Esophagus squamous epithelium (tissue), 5 donors: ENCODE measurements around the gene PCDHGA1. TPM values are rescaled to one million over a fixed set of nuclear protein-coding genes. Genes with fewer than 3 reads are reported as not detected.
A peak's percentile ranks its signal among the peaks of the same experiment; 100 is the strongest.

Experiments used
- DNase-seq: peaks from one replicate; lab custom pipeline; 2025; lab: John Stamatoyannopoulos, UW
- H3K27ac ChIP-seq, 4 donors: fragments of 200-600 bp; sonication (generic); one replicate each; pipeline ENCODE4 v1.5.1; 2016 to 2019; ENCODE audit warnings: mild to moderate bottlenecking in 1 of 4
- H3K27me3 ChIP-seq, 4 donors: fragments of 200-600 bp; sonication (generic); 1 replicate in 3 of 4; 2 replicates in 1 of 4; pipeline versions ENCODE4 v1.5.1 to v1.6.0; 2017 to 2021; ENCODE audit warnings: antibody characterized with exemption in 1 of 4
- H3K36me3 ChIP-seq, 3 donors: fragments of 200-600 bp; sonication (generic); one replicate each; pipeline ENCODE4 v1.5.1; 2016 to 2019
- H3K4me1 ChIP-seq, 3 donors: fragments of 200-600 bp; sonication (generic); one replicate each; pipeline ENCODE4 v1.5.1; 2017 to 2019
- H3K4me3 ChIP-seq, 4 donors: fragments of 200-600 bp; sonication (generic); 1 replicate in 3 of 4; 2 replicates in 1 of 4; pipeline ENCODE4 v1.5.1; 2016 to 2019; ENCODE audit warnings: mild to moderate bottlenecking in 2 of 4, moderate library complexity in 1 of 4
- H3K9me3 ChIP-seq, 3 donors: fragments of 200-600 bp; sonication (generic); one replicate each; pipeline ENCODE4 v1.5.1; 2016 to 2019
- POLR2A ChIP-seq, 4 donors: fragments of 450-650 bp; IDR thresholded peaks; one replicate each; pipeline ENCODE4 v1.6.1; 2017; ENCODE audit warnings: antibody characterized with exemption in 4 of 4, mild to moderate bottlenecking in 4 of 4, moderate library complexity in 3 of 4
- WGBS, 2 donors: methylation state at CpG; one replicate each; pipeline ENCODE4 v1.1.5; 2018; 5-methylcytosine and 5-hydroxymethylcytosine counted together
- intact Hi-C: fragments of 100-400 bp; cut with DNase I; formaldehyde crosslinking; loops from one replicate; pipeline ENCODE4 v1.15.0; 2022
- total RNA-seq, 4 donors: library from RNA; depleted of rRNA; stranded (reverse); fragments of >200 nt; gene quantifications; one replicate each; pipeline ENCODE4 v1.1.0, GENCODE V29; 2016
- TF ChIP-seq, protein P1 (sequence below), 6 experiments: fragments of 450-650 bp in 4 of 6; fragments of 200-600 bp in 2 of 6; sonication (generic) in 2 of 6; IDR thresholded peaks; one replicate each; pipeline ENCODE4 v1.5.1; 2016 to 2019; ENCODE audit warnings: antibody characterized with exemption in 6 of 6, mild to moderate bottlenecking in 4 of 6, moderate library complexity in 4 of 6
- donor health status: DM: yes; HTN: yes; CAD: no.

PCDHGA1 gene
- total RNA-seq, 4 donors from 2014 or later, result 0.19 to 0.66 (median 0.34) TPM

GRCh38 chr5:141518618-141519015, 188.3 kb downstream of the PCDHGA1 start:
- H3K4me3 ChIP-seq, result no peak overlapping the region
- H3K36me3 ChIP-seq, result peaks cover 0 to 58% (median 8%) of the 10 kb centered on the region in 3 donors
- DNase-seq, result no peak
- no peaks in the 10 kb centered on the region for H3K27me3 ChIP-seq
- intact Hi-C loops, result no loop called here
- no peak for TF ChIP-seq POLR2A (IDR thresholded peaks at IDR 0.05)
- TF ChIP-seq, protein P1, sequence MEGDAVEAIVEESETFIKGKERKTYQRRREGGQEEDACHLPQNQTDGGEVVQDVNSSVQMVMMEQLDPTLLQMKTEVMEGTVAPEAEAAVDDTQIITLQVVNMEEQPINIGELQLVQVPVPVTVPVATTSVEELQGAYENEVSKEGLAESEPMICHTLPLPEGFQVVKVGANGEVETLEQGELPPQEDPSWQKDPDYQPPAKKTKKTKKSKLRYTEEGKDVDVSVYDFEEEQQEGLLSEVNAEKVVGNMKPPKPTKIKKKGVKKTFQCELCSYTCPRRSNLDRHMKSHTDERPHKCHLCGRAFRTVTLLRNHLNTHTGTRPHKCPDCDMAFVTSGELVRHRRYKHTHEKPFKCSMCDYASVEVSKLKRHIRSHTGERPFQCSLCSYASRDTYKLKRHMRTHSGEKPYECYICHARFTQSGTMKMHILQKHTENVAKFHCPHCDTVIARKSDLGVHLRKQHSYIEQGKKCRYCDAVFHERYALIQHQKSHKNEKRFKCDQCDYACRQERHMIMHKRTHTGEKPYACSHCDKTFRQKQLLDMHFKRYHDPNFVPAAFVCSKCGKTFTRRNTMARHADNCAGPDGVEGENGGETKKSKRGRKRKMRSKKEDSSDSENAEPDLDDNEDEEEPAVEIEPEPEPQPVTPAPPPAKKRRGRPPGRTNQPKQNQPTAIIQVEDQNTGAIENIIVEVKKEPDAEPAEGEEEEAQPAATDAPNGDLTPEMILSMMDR (IDR thresholded peaks at IDR 0.05), result no peak
- H3K9me3 ChIP-seq, result no peaks in the 10 kb centered on the region
- peaks cover 32 to 99% (median 85%) of the 10 kb centered on the region in 3 donors for H3K4me1 ChIP-seq
- H3K27ac ChIP-seq, result peak overlapping the region; percentile 30 to 95 (median 88)
- WGBS, 2 donors, result 63 to 100% methylated on average over 1 of the region's 1 CpG

DNA sequence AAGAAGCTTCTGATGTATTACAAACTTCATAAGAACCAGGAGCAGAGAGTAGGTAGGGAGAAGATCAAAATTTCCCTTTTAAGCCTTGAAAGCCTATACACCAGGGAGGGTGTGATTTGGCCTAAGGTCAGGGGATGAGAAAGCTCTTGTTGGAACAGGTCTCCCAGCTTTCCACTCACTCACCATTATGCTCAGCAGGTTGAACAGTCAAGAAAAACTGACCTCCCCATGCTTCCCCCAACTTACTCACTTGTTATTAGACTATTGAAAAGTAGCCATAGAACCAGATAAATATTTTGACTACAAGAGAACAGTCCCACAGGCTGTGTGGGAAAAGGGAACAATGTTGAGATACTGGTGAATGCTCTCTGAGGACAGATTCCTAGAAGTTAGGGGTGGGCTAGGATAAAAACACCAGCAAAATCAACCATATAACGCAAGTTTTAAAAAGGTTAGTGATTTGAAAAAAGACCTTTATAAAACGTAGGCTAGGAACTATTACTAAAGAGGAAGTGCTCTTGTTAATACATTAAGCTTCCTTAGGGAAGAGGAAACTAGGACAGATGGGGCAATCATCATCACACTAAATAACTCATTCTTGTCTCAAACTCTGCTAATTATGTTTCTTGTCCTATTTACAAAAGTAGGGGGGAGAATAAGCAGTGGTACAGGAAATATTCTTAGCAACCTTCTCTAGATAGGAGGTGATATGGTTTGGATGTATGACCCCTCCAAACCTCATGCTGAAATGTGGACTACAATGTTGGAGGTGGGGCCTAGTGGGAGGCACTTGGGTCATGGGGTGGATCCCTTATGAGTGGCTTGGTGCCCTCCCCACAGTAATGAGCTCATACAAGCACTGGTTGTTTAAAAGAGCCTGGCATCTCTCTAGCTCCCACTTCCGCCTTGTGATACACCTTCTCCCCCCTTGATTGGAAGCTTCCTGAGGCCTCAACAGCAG, 189.6 kb downstream of the PCDHGA1 start:
- DNase-seq, result no peak
- Histone ChIP-seq H3K4me1 (peaks cover 20 to 99% (median 80%) of the 10 kb centered on the region in 3 donors), H3K9me3 (no peaks in the 10 kb centered on the region), H3K27me3 (no peaks in the 10 kb centered on the region), H3K27ac (peak overlapping the region; percentile 83 to 95 (median 90)), H3K36me3 (peaks cover 0 to 65% (median 11%) of the 10 kb centered on the region in 3 donors), H3K4me3 (no peak overlapping the region)
- 64 to 69% methylated on average over 3 of the region's 3 CpGs for WGBS, 2 donors
- intact Hi-C loops, result loop anchor here (5.0 to 10.0 kb wide), 2 partner anchors 37 to 105 kb away; partner anchors contain the start of genes PCDHGA10 and PCDHGB7
- TF ChIP-seq POLR2A (IDR thresholded peaks at IDR 0.05), result no peak
- TF ChIP-seq, protein P1 (IDR thresholded peaks at IDR 0.05), result no peak

DNA sequence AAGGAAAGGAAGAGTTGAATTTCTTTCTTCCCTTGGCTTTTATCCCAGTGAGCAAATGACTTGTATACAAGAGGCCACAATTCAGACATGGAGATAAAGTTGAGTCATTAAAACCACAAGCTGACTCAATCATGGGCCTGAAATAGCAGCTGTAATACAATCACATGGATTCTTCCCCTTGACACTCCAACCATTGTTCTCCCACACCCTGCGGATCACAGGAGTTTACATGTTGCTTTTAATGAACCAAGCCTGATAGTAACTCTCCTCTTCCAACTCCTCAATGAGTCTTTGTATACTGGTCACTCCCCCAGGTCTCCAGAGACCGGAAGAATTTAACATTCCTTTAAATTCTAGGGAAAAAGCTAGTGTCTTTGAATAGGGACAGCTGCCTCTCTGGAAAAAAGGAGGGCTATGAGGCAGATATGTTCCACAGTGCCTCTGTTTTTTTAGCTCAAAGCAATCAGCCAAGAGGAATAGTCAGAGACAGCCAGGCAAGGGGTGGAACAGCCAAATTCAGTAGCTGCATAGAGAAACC, 191.0 kb downstream of the PCDHGA1 start:
- WGBS, 2 donors, result 7 to 15% methylated on average over 2 of the region's 2 CpGs
- H3K4me3 ChIP-seq, result no peak overlapping the region
- DNase-seq, result no peak
- H3K4me1 ChIP-seq, result peaks cover 20 to 97% (median 66%) of the 10 kb centered on the region in 3 donors
- no peaks in the 10 kb centered on the region for H3K27me3 ChIP-seq
- H3K36me3 ChIP-seq, result peaks cover 2 to 67% (median 11%) of the 10 kb centered on the region in 3 donors
- TF ChIP-seq, protein P1 (IDR thresholded peaks at IDR 0.05), result peak in 1 of 6 experiments; percentile 26
- TF ChIP-seq POLR2A (IDR thresholded peaks at IDR 0.05), result no peak
- peak overlapping the region; percentile 83 to 95 (median 90) for H3K27ac ChIP-seq
- intact Hi-C loops, result loop anchor here (5.0 to 10.0 kb wide), 2 partner anchors 36 to 107 kb away; partner anchors contain the start of genes PCDHGA10 and PCDHGB7
- H3K9me3 ChIP-seq, result no peaks in the 10 kb centered on the region

DNA sequence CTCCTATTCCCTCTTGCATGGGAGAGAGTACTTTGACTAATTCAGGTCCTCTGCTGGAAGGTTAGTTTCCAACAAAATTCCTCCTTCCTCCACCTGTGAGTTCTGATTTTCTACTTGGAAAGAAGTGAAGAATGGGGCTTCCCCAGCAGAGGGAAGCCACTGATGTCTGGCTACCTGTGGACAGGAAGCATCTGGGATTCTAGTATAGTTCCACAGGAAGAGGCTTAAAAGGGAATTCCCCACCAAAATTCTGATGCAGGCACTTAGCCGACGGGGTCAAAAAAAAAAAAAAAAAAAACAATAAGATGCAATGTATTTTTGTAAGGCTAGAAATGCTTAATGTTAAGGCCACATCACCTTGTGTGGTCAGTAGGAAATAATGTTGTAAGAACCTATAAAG, 192.0 kb downstream of the PCDHGA1 start:
- no peaks in the 10 kb centered on the region for H3K9me3 ChIP-seq
- intact Hi-C loops, result loop anchor here (5.0 to 10.0 kb wide), 2 partner anchors 35 to 108 kb away; partner anchors contain the start of genes PCDHGA10 and PCDHGB7
- no peak overlapping the region for H3K4me3 ChIP-seq
- 5 to 27% methylated on average over 2 of the region's 2 CpGs for WGBS, 2 donors
- H3K27ac ChIP-seq, result peak overlapping the region; percentile 83 to 95 (median 90)
- H3K36me3 ChIP-seq, result peaks cover 3 to 67% (median 3%) of the 10 kb centered on the region in 3 donors
- no peaks in the 10 kb centered on the region for H3K27me3 ChIP-seq
- DNase-seq, result no peak
- TF ChIP-seq POLR2A (IDR thresholded peaks at IDR 0.05), result no peak
- TF ChIP-seq, protein P1 (IDR thresholded peaks at IDR 0.05), result no peak
- H3K4me1 ChIP-seq, result peaks cover 20 to 87% (median 62%) of the 10 kb centered on the region in 3 donors
